GM12878 (cell line): ENCODE measurements around the gene KLF8. TPM values are rescaled to one million over a fixed set of nuclear protein-coding genes. Genes with fewer than 3 reads are reported as not detected.

ENCODE experiments used
- ATAC-seq: fragments of 200-7000 bp; cut with Tn5 transposase; 3 replicates; pipeline ENCODE4 v1.9.1; 2020; ENCODE audit warnings: mild to moderate bottlenecking, moderate library complexity
- BruUV-seq: library from RNA; stranded (reverse); fragments of 400-500 nt; replicated peaks from 2 replicates; lab custom pipeline; 2021; lab: Mats Ljungman, UMichigan
- CTCF ChIA-PET: fragments of 300-600 bp; sonication (Branson Sonifier 250); formaldehyde crosslinking; extraction: SDS; loops from one replicate; lab custom pipeline; 2021; ENCODE audit warnings: inconsistent platforms; lab: Yijun Ruan, JAX
- POLR2A ChIA-PET: fragments of 350-600 bp; formaldehyde crosslinking; extraction: SDS; loops from one replicate; lab custom pipeline; 2021; ENCODE audit warnings: inconsistent platforms; lab: Charles Lee
- RAD21 ChIA-PET: fragments of 300-600 bp; sonication (Branson Sonifier 250); formaldehyde crosslinking; loops from one replicate; lab custom pipeline; 2023; ENCODE audit warnings: antibody characterized with exemption; ENCODE audit not compliant: unreplicated experiment; lab: Charles Lee
- SMC1A ChIA-PET: fragments of 300-600 bp; sonication (Branson Sonifier 250); formaldehyde crosslinking; loops from one replicate; lab custom pipeline; 2023; ENCODE audit not compliant: unreplicated experiment, uncharacterized antibody; lab: Charles Lee
- DNase-seq: peaks from one replicate; pipeline ENCODE4 v3.0.0-alpha.2; 2011; ENCODE audit warnings: low read depth, low spot score
- FAIRE-seq: peaks from 3 replicates; lab custom pipeline; 2011; peaks lifted over from hg19 to GRCh38; lab: Jason Lieb, UNC
- H2AFZ ChIP-seq: 2 replicates; pipeline ENCODE4 v1.6.0; 2011; ENCODE audit warnings: low read depth, low read length, control low read depth; ENCODE audit not compliant: control insufficient read depth
- H3K27ac ChIP-seq: 2 replicates; pipeline ENCODE4 v1.5.1; 2011; ENCODE audit warnings: control low read depth; ENCODE audit not compliant: control insufficient read depth, insufficient read depth
- H3K27me3 ChIP-seq, 2 experiments: replicated peaks in 1 of 2; 2 replicates each; pipeline versions ENCODE4 v1.6.0 to v1.6.1; 2011; ENCODE audit warnings: low read length in 1 of 2; ENCODE audit not compliant: control insufficient read depth in 2 of 2, insufficient read depth in 2 of 2
- H3K36me3 ChIP-seq, 2 experiments: 2 replicates each; pipeline ENCODE4 v1.5.1; 2011; ENCODE audit warnings: low read length in 1 of 2; ENCODE audit not compliant: control insufficient read depth in 2 of 2, insufficient read depth in 2 of 2
- H3K4me1 ChIP-seq: 2 replicates; pipeline ENCODE4 v1.6.1; 2011; ENCODE audit warnings: mild to moderate bottlenecking, low read length, moderate library complexity, mixed read lengths; ENCODE audit not compliant: control insufficient read depth, insufficient read depth
- H3K4me2 ChIP-seq: 2 replicates; pipeline ENCODE4 v1.6.0; 2011; ENCODE audit warnings: control low read depth; ENCODE audit not compliant: control insufficient read depth, insufficient read depth
- H3K4me3 ChIP-seq: fragments of 200-600 bp; sonication (generic); 2 replicates; pipeline ENCODE4 v1.5.1; 2016
- H3K79me2 ChIP-seq: 2 replicates; pipeline ENCODE4 v1.6.0; 2011; ENCODE audit warnings: low read length; ENCODE audit not compliant: control insufficient read depth, insufficient read depth
- H3K9ac ChIP-seq: 2 replicates; pipeline ENCODE4 v1.8.0; 2011; ENCODE audit warnings: low read length, control low read depth, mixed read lengths; ENCODE audit not compliant: control insufficient read depth, insufficient read depth
- H3K9me3 ChIP-seq: replicated peaks from 3 replicates; pipeline ENCODE4 v1.5.1; 2011; ENCODE audit warnings: mild to moderate bottlenecking, low read length; ENCODE audit not compliant: control insufficient read depth, insufficient read depth
- H4K20me1 ChIP-seq: 2 replicates; pipeline ENCODE4 v1.6.0; 2011; ENCODE audit not compliant: control insufficient read depth, insufficient read depth
- CHD1 ChIP-seq: IDR thresholded peaks from 2 replicates; pipeline ENCODE4 v1.6.1; 2012; ENCODE audit warnings: low read depth, low read length, improper control_type of control experiment
- FOS ChIP-seq: IDR thresholded peaks from 3 replicates; pipeline ENCODE4 v1.6.1; 2011; ENCODE audit warnings: borderline replicate concordance; ENCODE audit not compliant: insufficient read length; ENCODE audit errors: extremely low read depth
- GABPA ChIP-seq: IDR thresholded peaks from 2 replicates; pipeline ENCODE4 v1.6.1; 2014; ENCODE audit warnings: antibody characterized with exemption, low read depth, mild to moderate bottlenecking, inconsistent platforms
- IKZF1 ChIP-seq: fragments of 450-650 bp; conservative IDR thresholded peaks from 2 replicates; pipeline ENCODE4 v1.6.1; 2017; ENCODE audit warnings: antibody characterized with exemption, mild to moderate bottlenecking
- LARP7 ChIP-seq: fragments of 450-650 bp; IDR thresholded peaks from 2 replicates; pipeline ENCODE4 v1.6.1; 2017; ENCODE audit warnings: mild to moderate bottlenecking
- SMAD5 ChIP-seq: IDR thresholded peaks from 2 replicates; pipeline ENCODE4 v1.6.1; 2016; ENCODE audit warnings: antibody characterized with exemption, low read depth
- SPI1 ChIP-seq: IDR thresholded peaks from 2 replicates; pipeline ENCODE4 v1.6.1; 2011; ENCODE audit warnings: low read depth, mild to moderate bottlenecking, low read length, moderate library complexity, borderline replicate concordance; ENCODE audit not compliant: insufficient read depth
- ZBTB33 ChIP-seq: fragments of 450-650 bp; IDR thresholded peaks from 2 replicates; pipeline ENCODE4 v1.6.1; 2017; ENCODE audit warnings: mild to moderate bottlenecking
- ZNF217 ChIP-seq: fragments of 450-650 bp; IDR thresholded peaks from 2 replicates; pipeline ENCODE4 v1.6.1; 2017; ENCODE audit warnings: antibody characterized with exemption, mild to moderate bottlenecking
- WGBS: methylation state at CpG from one replicate; pipeline ENCODE4 v1.1.6; 2016; ENCODE audit warnings: low lambda C conversion rate; ENCODE audit not compliant: insufficient replicate concordance, insufficient coverage; ENCODE audit errors: missing lambda C conversion rate; 5-methylcytosine and 5-hydroxymethylcytosine counted together
- in situ Hi-C: fragments of 300-500 bp; cut with MboI; formaldehyde crosslinking; loops from 9 replicates; pipeline ENCODE4 v1.14.3; 2018; ENCODE audit warnings: mixed read lengths
- intact Hi-C: fragments of 100-400 bp; cut with micrococcal nuclease; formaldehyde crosslinking; loops from one replicate; pipeline ENCODE4 v1.14.2; 2022; ENCODE audit not compliant: unreplicated experiment
- polyA plus RNA-seq, 11 experiments: library from polyadenylated mRNA; depleted of rRNA in 4 of 11; unstranded in 6 of 11; stranded (reverse) in 5 of 11; fragments of >200 nt; fragmentation: Nextera tagmentation in 4 of 11; fragmentation: Illumina TruSeq in 1 of 11; extraction: Ambion mirVana in 4 of 11; extraction: Trizol in 1 of 11; gene quantifications; 1 replicate in 1 of 11; 2 replicates in 10 of 11; pipeline versions ENCODE4 v1.2.1 to v1.2.3, GENCODE V29; 2011 to 2016; ENCODE audit warnings: inconsistent platforms in 2 of 11, missing spikeins in 2 of 11, low read depth in 1 of 11
- total RNA-seq, 4 experiments: library from RNA; depleted of rRNA in 3 of 4; stranded (reverse); fragments of >200 nt in 3 of 4; fragmentation: Illumina TruSeq in 1 of 4; extraction: Trizol in 1 of 4; gene quantifications; 2 replicates each; pipeline versions ENCODE4 v1.2.1 to v1.2.3, GENCODE V29; 2013 to 2021

KLF8 gene
- total and polyA plus RNA-seq, 10 of the 15 experiments (the other 5 are each of a cell fraction or from before 2014, with no cell fraction given): 0.31 to 27.3 (median 0.99) TPM

- H4K20me1 ChIP-seq: no peaks in the 10 kb centered on the region
- intact Hi-C loops (no loop called here), in situ Hi-C loops (loop anchor here (25.0 kb wide), 2 partner anchors 740 to 1065 kb away; partner anchors contain the start of gene USP51)
- H3K4me1 ChIP-seq: no peaks in the 10 kb centered on the region
- no peaks in the 10 kb centered on the region for H3K79me2 ChIP-seq
- no peak overlapping the region for H3K4me3 ChIP-seq
- SMC1A ChIA-PET: no interaction called here
- WGBS: 55% methylated on average over 1 of the region's 1 CpG
- no peak overlapping the region for H2AFZ ChIP-seq
- no peak overlapping the region for H3K4me2 ChIP-seq
- TF ChIP-seq SPI1: peak; percentile 52; the same call in 1 of the 2 replicates
- TF ChIP-seq CHD1: no peak
- peak; percentile 42; the same call in 2 of the 3 replicates for ATAC-seq
- POLR2A ChIA-PET: no interaction called here
- RAD21 ChIA-PET: interaction anchor here (1.8 kb wide), 1 partner anchor 15 kb away, joined by 3 read pairs; no protein-coding TSS in a partner anchor
- DNase-seq: no peak
- no peaks in the 10 kb centered on the region for H3K9me3 ChIP-seq
- no peak for FAIRE-seq
- H3K27me3 ChIP-seq: no peaks in the 10 kb centered on the region
- H3K27ac ChIP-seq: no peak overlapping the region
- no peak overlapping the region for H3K9ac ChIP-seq
- CTCF ChIA-PET: interaction anchor here (0.6 kb wide), 1 partner anchor 9 kb away, joined by 3 read pairs; no protein-coding TSS in a partner anchor
- no peaks in the 10 kb centered on the region for H3K36me3 ChIP-seq
- no TSS peak for BruUV-seq
These were observed 5.2 kb upstream of the KLF8 start for GRCh38 chrX:56226980-56227379.

- Histone ChIP-seq H3K9me3 (no peaks in the 10 kb centered on the region), H4K20me1 (no peaks in the 10 kb centered on the region), H3K4me1 (no peaks in the 10 kb centered on the region), H3K79me2 (no peaks in the 10 kb centered on the region), H3K4me3 (no peak overlapping the region), H3K27ac (no peak overlapping the region), H2AFZ (no peak overlapping the region), H3K36me3 (no peaks in the 10 kb centered on the region), H3K4me2 (no peak overlapping the region), H3K27me3 (no peaks in the 10 kb centered on the region)
- intact Hi-C loops (no loop called here), in situ Hi-C loops (loop anchor here (25.0 kb wide), 2 partner anchors 742 to 1067 kb away; partner anchors contain the start of gene USP51)
- no peak for DNase-seq
- ATAC-seq: no peak
- ChIA-PET CTCF (interaction anchor here (1.8 to 2.7 kb wide), 2 partner anchors 19 to 309 kb away, joined by 5 to 10 read pairs; no protein-coding TSS in a partner anchor), SMC1A (no interaction called here), RAD21 (interaction anchor here (1.8 kb wide), 1 partner anchor 17 kb away, joined by 3 read pairs; no protein-coding TSS in a partner anchor)
- no peak for FAIRE-seq
- 58% methylated on average over 2 of the region's 2 CpGs for WGBS
- TF ChIP-seq ZBTB33 (no peak), ZNF217 (no peak), SPI1 (no peak), GABPA (no peak), SMAD5 (no peak), LARP7 (no peak), IKZF1 (no peak), FOS (no peak)
- TF ChIP-seq, all 136 proteins: peak for 0
- no peak overlapping the region for H3K9ac ChIP-seq
- POLR2A ChIA-PET: no interaction called here
- BruUV-seq: no TSS peak
These were observed 3.2 kb upstream of the KLF8 start for GRCh38 chrX:56228914-56229313.
